HG03575 (cell line): ENCODE data around the gene EPHB1.

ENCODE experiments used
- ATAC-seq: cut with Tn5 transposase; IDR thresholded peaks from one replicate; pipeline ENCODE4 v1.9.1; 2021; ENCODE audit not compliant: unreplicated experiment, insufficient number of reproducible peaks, low FRiP score; ENCODE audit errors: extremely low read depth

EPHB1 gene

DNA sequence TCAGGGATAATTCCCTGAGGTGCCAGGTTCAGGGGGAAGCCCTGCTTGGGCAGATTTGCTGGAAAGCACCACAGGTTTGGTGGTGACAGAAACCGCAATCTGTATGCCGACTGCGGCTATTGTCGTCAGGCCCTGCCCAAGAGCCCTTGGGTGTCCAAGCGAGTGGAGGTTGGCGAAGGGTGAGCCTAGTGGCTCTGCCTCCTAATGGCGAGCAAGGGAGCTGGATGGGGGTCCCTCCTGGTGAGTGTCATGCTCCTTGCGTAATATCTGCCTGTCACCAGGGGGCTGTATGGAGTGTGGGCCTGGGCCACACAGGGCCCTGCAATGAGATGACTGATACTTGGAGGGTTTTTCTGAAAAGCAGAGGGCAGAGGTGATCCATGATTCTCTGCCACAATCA, 101.6 kb downstream of the EPHB1 start:
- no peak for ATAC-seq

DNA sequence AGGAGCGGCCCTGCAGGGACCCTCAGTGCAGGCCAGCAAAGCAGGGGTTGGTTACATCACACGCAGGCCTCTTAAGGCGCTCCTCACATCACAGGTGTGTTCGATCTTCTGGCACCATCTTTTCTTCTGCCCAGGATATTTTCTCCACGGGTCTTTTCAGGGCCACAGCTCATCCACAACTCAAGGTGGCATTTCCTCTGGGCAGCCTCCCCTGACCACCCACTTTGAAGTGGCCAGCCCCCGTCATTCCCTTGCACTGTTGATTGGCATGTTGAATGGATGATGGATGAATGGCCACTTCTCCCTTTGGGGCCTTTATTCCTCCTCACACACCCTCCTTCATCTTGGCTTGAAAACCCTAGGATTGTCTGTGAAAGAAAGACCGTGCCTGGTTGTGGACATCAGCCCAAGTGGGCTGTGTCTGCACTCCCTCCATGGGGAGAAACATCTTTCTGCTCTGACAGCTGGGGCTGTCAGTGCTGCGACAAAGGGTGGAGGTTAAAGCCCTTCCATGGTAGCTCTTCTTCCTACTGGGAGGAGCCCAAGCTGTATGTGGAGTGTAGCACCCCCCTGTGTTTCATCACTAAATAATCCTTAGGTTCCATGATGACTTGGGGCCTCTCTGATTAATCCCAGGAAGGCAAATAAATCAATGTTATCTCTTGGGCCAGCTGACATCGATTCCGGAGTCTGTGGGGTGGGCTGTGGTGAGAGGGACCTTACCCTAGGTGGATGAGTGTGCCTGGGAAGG, 102.5 kb downstream of the EPHB1 start:
- no peak for ATAC-seq

DNA sequence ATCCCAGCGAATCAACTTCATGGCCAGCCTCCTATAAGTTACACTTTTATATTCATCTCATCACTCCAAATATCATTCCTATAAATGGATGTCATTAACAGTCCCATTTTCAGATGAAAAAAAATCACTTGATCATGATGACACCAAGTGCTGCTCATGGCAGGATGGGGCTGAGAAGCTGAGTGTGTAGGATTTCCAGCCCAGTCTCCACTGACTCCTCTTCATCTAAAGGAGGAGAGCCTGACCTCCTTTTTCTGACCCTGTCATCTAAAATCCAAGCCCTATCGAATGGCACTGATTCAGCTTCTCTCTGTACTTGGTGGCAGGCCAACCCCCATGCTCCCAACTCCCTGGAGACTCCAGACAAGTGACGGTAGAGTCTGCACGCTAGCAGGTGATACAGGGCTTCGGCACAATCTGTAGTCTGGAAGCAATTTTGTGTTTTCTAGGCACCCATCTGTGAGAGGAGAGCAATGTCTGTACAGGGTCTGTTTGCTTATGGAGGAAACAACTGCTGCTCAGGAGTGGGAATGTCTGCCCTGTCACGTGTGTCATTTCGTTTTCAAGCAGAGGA, 103.2 kb downstream of the EPHB1 start:
- ATAC-seq: no peak

DNA sequence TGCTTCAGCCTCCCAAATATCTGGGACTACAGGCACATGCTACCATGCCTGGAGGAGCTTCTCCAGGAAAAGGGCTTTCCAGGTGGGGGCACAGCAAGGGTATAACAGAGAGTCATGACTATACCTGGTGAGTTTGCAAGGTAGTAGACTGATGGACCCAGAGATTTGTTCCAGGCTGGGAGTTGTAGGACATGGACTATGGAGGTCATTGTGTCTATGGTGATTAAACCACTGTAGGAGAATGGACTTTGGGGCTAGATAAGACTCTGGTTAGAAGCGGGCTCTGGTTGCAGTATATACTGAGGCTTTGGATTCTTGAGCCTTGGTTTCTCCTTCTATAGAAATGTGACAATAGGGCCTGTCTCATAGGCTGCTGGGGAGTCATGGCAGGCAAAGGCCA, 104.7 kb downstream of the EPHB1 start:
- ATAC-seq: no peak

DNA sequence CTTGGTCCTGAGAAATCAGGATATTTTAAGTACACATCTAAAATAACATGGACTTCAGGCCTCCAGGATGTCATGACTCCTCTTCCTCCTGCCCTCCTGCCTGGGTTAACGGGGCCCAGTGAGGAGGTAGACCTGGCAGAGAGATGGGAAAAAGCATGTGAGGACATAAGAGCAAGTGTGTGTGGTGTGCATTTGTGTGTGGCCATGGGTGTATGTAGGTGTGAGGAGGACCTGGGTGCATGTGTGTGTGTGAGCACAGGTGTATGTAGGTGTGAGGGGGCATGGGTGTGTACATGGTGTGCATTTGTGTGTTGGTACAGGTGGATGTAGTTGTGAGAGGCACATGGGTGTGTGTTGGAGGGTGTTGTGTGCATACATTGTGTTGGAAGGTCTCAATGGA, 105.4 kb downstream of the EPHB1 start:
- no peak for ATAC-seq

DNA sequence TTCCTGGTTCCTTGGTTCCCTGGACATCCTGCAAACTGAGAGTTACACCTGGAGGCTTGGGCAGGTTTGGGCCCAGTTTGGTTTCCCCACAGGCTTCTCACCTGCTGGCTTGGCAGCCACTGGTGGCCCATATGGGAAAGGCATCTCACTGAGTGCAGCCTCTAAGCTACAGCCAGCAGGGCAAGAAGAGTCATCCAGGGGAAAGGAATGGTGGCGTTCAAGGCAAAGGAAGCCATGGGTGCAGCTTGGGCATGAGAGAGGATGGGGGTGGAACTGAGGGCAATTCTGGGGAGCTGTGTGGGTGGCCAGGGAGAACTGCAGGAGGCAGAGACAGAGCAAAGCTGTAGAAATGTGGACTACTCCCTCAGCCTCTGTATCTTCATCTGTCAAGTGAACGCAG, 106.4 kb downstream of the EPHB1 start:
- ATAC-seq: no peak

DNA sequence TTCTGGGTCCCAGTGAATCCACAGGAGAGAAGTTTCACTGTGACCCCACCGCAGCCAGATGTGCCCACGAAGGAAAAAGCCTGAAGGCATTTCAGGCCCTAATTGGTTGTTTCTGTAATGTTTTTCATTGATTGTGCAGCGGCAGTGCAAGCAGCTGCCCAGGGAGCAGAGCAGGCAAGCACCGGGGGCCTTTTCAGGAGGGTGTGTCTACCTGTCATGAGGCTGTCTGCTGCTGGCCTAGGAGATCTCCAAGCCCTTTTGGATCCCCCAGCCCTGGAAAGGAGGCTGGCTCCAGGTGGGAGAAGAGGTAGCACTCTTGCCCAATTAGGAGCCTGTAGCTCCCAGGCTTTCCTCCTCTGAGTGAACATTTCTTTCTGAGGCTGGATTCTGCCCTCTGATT, 108.8 kb downstream of the EPHB1 start:
- ATAC-seq: peak; percentile 14

DNA sequence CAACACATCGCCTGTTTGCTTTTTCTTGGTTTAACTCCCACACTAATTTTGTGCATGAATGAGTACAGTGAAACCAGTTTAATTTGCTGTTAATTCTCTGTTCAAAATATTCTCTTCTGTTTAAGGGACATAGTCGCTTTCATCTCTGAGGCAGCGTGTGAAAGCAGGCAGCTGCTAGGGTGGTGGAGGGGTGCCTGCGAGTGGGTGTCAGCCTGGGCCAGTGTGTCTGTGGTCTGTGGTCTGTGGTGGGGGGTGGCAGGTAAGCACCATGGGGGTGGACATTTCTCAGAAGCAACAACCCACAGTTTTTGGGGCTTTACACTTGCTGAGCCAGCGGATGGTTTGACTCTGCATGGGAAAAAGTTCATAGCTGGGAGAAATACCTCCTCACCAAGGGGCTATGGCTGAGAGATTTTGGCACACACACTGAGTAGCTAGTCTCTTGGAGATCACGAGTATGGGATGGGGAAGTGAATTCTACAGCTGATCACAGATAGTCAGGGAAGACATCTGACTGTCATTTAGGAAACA, 109.2 kb downstream of the EPHB1 start:
- ATAC-seq: peak; percentile 48

DNA sequence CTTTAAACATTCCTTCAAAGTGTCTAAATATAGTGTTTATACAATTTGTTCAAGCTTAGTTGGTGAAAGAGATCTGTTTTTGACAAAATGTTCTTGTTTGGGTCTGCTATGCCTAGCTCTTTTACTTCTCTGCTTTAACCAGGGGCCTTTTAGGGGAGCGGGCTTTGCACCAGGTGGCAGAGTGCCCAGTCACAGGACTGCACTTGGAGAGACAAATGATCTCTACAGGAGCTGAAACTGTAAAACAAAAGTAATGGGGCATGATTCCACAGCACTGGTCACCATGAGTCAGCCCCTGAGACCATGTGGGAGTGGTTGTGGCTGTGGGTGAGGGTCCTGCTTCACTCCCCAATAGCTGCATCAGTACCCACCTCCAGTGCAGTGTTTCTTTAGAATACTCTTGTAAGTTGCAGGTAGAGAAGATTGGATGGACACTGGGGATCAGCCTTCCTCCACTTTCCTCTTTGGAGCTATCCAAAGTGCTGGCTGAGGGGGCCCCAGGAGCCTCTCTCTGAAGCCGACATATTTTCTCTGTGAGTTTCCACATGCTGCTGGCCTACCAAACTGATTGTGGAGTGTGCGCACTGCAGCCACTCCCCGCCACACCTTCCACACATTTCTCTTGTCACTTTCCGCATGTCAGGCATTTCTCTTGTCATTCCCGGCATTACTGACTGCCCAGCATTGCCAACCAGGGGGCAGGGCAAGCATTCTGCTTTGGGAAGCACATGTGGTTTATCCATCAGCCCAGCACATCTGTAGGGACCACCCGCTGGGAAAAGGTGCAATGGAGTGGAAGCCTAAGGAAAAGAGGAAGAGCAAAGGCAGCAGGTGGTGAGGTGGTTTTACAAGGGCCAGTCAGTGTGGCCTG, 110.0 kb downstream of the EPHB1 start:
- ATAC-seq: peak; percentile 8

DNA sequence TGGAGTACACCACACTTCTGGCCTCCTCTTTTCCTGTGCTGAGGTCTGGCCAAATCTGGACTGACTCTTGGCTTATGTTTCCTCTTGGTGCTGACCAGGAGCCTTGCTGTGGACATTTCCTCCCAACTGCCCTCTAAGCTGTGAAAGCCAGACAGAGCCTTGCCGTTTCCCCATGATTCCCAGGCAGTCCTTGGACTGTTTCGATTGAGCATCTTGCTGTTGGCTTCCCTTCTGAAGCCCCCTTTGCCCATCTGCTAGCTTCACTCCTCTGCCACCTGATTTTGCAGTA, 110.5 kb downstream of the EPHB1 start:
- ATAC-seq: no peak

DNA sequence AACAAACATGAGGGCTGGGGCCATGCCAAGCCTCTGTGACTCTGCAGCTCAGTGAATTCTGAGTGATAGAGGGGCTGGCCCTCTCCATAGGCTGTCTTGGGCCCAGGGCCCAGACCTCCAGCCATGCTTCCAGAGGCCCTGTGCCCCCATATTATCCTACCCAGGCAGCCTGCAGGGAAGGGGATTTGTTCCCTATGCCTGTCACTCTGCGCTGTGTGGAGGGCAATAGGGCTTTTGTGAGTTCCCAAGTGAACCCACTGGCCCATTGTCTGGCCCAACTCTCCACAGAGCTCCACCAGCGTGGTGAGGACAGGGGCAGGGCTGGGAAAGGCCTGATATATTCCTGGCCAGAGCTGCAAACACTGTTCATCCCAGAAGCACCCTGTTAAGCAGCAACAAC, 113.2 kb downstream of the EPHB1 start:
- ATAC-seq: no peak

DNA sequence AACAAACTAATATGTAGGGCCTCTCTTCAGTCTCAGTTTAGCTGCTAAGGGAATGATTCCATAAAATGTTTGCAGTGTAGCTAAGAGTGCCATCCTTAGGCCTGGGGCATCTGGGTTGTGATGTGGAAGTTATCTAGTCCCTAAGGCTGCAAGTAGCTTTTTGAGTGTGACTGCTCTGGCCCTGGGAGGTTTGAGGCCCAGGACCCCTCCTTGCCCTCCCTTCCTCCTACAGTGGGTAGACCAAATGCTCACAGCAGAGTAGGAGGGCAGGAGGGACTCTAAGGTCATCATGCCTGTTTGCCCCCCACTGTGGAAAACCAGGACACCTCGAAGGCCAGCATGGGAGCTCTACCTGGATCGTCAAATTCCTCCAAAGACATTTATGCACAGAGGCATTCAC, 115.0 kb downstream of the EPHB1 start:
- no peak for ATAC-seq

DNA sequence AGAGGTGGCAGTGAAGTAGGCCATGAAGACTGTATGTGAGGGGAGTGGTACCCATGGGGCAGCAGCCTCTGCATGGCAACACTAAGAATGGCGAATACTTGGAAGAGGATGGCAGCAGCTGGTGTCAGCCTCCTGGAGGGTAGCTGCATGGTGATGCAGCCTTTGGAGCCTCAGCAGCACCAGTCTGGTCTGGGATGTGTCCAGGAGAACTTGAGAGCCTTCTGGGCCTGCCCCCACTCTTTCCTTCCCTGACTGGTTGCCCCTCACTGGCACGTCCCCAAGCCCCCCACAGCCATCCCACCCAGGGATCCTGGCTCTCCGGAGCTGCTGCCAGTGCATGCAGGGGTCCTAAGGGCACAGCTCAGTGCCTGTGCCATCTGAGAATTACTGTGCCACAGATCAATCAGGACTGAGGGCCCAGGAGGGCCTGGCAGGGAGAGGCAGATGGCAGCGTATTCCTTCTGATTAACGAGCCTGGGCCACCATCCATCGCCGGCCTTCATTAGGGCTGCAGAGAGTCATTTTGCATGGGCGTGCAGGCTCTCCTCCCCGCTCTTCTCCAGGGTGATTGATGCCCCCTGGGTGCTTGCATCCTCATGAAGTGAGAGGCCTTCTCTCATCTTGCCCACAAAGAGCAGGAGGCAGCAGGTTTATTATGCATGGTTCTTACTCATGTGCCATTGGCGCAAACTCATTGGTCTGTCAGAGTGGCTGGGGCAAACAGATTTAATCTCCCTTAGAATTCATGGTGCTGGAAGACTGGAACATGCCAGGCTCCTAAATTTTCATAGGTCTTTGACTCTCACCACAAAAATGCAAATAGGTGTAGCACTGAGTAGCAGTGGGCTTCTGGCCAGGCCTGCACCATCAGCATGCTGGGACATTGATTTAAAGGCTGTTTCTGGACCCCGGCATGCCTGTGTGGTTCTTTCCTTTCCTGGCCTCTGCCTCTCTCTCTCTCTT, 116.8 kb downstream of the EPHB1 start:
- no peak for ATAC-seq

DNA sequence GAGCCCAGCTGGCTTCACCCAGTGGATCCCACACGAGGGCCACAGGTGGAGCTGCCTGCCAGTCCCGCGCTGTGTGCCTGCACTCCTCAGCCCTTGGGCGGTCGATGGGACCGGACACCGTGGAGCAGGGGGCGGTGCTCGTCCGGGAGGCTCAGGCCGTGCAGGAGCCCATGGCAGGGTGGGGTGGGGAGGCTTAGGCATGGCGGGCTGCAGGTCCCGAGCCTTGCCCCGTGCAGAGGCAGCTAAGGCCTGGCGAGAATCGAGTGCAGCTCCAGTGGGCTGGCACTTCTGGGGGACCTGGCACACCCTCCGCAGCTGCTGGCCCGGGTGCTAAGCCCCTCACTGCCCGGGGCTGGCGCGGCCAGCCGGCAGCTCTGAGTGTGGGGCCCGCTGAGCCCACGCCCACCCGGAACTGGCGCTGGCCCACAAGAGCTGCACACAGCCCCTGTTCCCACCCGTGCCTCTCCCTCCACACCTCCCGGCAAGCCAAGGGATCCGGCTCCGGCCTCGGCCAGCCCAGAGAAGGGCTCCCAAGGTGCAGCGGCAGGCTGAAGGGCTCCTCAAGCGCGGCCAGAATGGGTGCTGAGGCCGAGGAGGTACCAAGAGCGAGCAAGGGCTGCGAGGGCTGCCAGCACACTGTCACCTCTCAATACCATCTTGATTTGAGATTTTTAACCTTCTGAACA, 121.4 kb downstream of the EPHB1 start:
- no peak for ATAC-seq

DNA sequence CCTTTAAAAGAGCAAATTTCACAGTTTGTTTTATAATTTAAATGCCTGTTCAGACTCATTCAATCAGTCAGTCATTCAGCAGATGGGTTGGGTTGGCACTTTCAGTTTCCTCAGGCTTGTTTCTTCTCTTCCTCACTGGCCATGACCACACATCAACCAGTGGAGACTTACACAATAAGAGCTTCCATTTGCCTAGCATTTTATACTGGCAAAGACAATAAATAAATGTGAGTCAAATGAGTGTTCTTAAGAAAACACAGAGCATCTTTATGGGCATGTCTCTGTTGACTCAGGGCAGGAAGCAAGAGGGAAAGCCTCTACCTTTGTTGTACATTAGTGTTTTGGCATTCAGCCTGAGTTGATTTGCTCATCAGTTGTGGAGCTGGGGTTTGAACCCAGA, 122.6 kb downstream of the EPHB1 start:
- no peak for ATAC-seq

DNA sequence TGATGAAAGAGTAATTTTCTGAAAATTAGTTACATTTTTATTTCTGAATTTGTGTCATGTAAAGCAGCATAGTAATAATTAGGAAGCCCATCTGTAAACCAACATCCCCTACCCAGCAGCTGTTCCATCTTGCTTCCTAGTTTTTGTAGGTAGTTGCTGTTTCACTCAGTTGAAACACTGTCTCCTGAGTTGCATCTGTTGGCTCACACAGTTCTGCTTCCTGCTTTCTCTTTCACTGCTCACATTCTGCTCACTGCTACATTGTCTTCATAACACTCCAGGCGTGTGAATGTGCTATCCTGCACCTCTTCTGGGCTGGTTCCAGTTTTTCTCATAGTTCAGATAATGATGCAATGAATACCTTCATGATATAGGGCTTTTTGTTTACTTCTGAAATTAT, 123.4 kb downstream of the EPHB1 start:
- peak; percentile 93 for ATAC-seq

DNA sequence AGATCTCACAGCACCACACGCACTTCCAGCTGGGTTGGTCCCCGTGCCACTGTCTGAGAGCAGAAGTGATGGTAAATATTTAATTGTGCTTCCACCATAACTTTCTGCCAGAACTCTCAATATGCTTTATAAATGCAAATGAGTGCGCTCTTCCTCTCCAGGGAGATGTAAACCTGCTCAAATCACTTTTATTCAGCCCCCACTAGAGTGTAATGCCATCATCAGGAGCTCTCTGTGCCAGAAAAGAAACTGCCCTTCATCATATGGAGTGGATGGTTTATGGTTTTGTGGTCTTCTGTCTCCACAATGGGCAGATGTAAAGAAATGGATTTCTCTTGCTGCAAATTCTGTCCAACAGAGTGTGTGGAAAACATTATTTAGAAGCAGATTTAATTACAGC, 127.0 kb downstream of the EPHB1 start:
- no peak for ATAC-seq

DNA sequence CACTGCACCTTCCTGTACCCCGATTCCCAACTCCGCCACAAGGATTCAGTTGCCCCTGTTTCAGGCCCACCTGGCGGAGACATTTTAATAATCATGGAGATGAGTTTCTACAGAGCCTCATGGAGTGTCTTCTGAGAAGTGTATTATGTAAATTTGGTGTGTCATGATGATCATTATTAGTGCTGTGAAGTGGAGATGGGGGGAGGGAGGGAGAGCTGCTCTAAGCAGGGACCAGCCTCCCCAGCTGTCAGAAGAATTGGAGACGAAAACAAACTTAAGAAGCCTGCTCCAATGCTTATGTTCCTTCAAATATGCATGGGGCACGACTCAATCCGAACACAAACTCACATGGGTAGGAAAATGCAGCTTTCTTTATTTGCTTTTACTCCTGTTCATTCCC, 127.8 kb downstream of the EPHB1 start:
- no peak for ATAC-seq
